ENCODE results near the gene AKTIP.
"Not testable (repeated sequence)": the region's sequence is repeated elsewhere in the genome, so short reads cannot be mapped to it uniquely, and the experiment has no call there.

The AKTIP gene

DNA sequence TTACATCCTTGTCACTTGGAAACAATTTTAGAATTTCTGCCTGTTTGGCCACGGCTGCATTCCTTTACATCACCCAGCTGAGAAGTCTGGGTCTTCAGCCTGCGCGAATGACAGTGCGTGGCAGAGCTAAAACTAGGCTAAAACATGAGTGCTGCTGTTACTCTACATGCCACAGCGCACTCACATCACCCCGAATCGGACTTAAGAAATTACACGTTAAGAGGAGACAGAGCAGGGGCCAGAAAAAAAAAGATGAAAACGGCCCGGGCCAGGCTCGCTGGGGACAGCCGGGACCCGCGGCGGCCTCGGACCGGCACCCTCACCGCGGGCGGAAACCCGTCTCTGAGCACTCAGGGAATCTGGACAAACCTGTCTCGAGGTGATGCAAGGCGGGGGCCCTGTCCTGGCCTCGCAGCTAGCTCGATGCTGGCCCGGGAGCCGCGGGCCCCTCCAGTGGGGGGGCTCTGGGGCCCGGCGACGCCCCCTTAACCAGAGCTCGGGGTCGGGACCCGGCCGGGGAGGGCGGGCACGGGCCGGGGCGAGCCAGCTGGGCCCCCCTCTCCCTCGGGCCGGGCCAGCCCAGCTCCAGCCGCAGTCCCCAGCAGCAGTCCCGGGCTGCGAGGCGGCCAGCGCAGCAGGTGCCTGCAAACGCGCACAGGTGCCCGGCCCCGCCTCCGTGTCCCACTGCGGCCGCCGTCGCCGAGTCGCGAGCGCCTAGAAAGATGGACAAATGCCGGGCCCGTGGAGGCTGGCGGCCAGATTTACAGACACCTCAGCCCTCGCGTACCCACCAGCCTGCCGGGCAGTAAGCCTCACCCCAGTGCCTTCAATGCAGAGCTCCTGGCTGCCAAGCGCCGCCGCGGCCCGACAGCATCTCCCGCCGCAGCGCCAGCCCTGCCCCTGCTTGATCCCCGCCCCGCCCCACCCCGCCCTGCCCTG, at the start of gene AKTIP:
TSS of gene AKTIP (minus strand) at position 879 of the 939 bp plus-strand sequence. CDS start 2,950 bp downstream, outside the sequence.
- DNase-seq = peak; percentile 67

- peak; percentile 95 for DNase-seq
Observed at GRCh38 chr16:53549970-53550690, 47.1 kb upstream of the AKTIP start.

- no peak for DNase-seq
Observed at GRCh38 chr16:53546988-53547391, 44.0 kb upstream of the AKTIP start.

DNA sequence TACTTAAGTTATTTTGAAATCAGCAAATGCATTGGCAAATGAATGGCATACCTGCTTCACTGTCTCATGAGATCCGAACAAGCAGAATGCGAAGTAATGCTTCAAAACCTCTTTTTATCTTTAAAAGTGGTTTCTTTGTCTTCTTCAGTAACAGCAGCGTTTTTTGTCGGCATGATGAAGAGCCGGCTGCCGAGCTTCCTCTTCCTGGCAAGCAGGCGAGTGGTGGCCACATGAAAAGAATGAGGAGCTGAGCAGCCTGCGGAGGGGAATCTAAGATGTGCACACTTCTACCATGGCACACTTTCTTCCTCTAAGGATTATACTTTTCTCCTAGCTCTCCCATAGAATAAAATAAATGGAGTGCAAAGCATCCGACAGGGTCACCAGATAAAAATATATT, 42.4 kb upstream of the AKTIP start:
- no peak for DNase-seq

DNA sequence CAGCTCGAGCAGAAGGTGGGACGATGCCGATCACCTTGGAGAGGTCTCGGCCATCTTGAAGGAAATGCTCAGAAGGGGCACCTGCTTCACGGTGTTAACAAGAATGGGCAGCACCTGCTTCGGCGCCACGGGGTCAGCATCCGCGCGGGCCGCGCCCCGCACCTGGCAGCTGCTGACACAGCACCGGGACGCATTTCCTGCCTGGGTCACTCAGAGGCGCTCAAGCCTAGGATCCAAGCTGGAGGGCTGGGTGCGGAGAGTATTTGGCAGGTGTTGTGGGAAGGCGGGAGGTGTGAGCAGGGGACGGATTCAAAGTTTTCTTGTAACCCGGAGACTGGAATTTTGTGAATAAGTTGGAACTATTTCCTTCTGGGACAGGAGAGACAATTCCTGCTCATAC, 39.3 kb upstream of the AKTIP start:
- no peak for DNase-seq

DNA sequence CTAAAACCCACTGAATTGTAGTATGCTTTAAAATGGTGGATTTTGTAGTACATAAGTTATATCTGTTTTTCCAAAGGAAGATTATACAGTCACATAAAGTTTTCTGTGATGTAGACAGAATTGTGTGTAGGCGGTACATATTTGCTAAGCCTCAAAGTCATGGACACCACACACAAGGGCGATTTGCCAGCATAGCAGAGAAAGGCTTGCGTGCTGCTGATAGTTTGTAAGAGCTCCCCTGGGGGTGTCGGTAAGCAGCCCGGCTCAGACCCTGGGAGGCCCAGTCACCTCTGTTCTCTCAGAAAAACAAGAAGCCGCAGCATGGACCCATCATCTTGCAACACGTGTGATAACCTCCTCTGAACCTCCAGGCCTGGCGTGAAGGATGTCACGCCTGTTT, 38.3 kb upstream of the AKTIP start:
- no peak for DNase-seq

DNA sequence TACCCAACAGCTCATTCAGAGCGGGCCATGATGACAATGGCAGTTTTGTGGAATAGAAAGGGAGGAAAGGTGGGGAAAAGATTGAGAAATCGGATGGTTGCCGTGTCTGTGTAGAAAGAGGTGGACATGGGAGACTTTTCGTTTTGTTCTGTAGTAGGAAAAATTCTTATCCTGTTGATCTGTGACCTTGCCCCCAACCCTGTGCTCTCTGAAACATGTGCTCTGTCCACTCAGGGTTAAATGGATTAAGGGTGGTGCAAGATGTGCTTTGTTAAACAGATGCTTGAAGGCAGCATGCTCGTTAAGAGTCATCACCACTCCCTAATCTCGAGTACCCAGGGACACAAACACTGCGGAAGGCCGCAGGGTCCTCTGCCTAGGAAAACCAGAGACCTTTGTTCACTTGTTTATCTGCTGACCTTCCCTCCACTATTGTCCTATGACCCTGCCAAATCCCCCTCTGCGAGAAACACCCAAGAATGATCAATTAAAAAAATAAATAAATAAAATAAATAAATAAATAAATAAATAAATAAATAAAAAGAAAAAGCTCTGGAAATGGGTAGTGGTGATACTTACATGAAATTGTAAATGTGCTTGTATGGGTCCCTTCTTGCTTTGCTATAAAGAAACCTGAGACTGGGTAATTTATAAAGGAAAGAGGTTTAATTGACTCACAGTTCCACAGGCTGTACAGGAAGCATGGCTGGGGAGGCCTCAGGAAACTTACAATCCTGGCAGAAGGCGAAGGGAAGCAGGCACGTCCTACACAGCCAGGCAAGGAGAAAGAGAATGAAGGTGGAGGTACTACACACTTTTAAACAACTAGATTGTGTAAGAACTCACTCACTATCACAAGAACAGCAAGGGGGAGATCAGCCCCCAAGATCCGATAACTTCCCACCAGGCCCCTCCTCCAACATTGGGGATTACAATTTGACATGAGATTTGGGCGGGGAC, 37.0 kb upstream of the AKTIP start:
- not testable (repeated sequence) for DNase-seq

GRCh38 chr16:53539346-53539745, 36.3 kb upstream of the AKTIP start:
- not testable (repeated sequence) for DNase-seq

DNA sequence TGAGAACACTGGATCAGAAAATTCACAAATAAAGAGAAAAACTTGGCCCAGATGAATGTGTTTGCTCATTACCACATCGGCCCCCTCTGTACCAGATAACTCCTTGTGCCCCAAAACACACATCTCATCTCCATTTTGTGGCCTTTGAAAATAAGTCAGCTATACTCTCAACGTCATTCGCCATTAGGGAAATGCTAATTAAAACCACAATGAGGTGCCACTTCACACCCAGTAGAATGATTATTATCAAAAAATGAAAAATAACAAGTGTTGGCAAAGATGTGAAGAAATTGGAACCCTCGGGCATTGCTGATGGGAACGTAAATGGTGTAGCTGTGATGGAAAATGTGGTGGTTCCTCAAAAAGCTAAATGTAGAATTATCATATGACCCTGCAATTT, 34.6 kb upstream of the AKTIP start:
- DNase-seq = no peak

GRCh38 chr16:53534206-53534605, 31.2 kb upstream of the AKTIP start:
- no peak for DNase-seq

DNA sequence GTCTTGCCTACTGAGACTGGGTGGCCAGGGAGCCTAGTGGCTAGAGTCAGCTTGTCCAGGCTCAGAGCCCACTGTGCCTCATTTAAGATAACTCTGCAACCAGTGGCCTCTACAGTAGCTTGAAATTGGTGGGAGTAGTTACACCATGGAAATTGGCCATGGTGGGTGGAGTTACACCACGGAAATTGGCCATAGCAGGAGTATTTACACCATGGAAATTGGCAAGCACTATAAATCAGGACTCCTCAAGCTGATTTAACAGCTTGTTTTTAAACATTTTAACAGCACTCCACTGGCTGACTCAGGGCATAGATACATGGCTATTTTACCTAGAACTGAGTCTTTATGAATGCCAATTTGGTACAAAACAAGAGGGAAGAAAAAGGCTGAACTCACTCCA, 27.7 kb upstream of the AKTIP start:
- DNase-seq = no peak

DNA sequence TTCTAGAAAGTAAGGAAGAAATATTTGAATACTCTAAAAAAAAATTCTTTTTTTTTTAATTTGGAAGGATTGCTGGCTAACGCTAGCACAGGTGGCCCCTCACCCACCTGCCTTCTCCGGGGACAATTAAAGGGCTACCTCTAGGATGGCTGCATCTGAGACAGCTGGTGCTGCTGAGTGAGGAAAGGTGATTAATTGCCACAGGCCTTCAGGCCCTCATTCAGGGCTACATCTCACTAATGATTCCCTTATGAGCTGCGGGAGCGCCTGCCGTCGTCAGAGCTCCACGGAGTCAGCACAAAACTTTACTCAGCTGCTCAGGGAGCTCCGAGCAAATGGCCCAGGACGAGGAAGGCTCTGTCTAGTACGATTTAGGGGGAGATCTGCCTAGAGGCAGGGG, 27.0 kb upstream of the AKTIP start:
- peak; percentile 33 for DNase-seq

DNA sequence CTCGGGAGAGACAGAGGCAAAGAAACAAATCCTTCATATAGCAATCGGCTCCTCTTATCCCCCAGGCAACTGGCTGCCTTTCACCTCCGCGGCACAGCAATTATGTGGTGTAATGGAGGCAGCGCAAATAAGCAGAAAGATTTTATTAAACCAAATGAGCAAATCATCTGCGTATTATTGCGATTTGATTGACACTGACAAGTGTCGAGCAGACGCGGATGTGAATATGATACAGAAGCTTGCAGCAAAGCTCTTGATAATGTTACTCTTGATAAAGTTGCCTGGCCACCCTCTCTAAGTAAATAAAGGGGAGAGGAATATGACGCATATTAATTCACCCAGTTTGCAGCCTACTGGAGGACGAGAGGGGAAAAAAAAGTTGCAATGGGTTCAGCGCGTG, 26.5 kb upstream of the AKTIP start:
- DNase-seq = peak; percentile 56

DNA sequence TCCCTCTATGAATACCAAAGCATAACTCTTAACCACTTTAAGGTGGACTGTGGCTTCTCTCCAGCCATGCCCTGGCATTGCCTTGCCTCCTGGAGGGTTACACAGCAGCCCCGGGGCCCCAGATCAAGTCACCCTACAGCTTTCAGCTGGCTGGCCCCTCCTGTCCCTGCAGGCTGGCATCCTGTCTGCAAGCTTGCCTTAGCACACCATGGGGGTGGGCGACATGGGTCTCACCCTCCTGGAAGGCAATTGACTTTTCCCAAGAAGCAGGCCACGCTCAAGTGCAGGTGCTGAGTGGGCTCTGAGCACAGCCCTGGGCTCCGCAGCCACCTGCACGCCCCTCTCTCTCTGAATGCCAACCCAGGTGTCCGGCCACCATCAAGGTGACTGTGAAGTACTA, 25.8 kb upstream of the AKTIP start:
- no peak for DNase-seq

- DNase-seq = no peak
Observed at GRCh38 chr16:53523971-53524548, 21.1 kb upstream of the AKTIP start.

- DNase-seq = no peak
Observed at GRCh38 chr16:53523126-53523804, 20.3 kb upstream of the AKTIP start.

GRCh38 chr16:53519417-53520091, 16.5 kb upstream of the AKTIP start:
- no peak for DNase-seq

DNA sequence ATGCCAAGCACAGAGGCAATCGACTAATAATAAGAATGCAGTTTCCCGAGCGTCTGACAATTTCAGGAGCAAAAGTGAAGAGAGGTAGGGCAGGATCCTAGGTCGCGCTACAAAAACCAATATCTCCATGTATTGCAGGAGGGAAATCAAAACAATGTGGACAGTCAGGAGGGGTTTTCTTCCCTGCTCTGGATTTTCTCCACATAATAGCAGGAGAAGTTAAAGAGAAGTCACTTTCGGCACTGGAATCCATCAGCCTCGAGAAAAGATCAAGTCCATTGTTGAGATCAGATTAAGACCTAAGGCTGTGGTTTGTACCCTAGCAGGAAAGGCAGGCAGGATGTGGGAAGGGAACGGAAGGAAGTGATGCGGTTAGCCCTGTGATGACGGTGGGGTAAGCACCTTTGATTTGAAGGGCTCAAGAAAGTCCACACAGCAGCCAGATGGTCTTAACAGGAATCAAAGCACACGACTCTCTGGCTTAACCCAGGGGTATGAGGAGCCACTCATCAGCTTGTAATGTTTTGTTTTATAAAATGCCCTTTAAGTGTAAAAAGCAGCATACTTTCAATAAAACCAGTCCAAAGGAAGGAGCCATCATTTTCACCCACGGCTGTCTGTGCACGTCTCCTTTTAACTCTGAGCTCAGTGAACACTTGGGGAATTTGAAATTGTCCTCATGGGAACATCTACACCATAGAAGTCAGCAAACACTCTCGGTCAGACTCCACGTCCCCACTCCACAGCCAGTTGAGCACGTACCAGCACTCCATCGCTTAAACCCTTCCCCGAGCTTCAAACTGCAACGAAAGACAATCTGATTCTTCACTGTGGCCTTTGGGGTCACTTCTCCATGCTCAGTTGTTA, 15.8 kb upstream of the AKTIP start:
- DNase-seq = no peak

GRCh38 chr16:53517851-53518250, 14.8 kb upstream of the AKTIP start:
- no peak for DNase-seq

GRCh38 chr16:53515811-53516210, 12.8 kb upstream of the AKTIP start:
- DNase-seq = no peak

Measured in eye (tissue), 1 donor.